ENCODE measurements around the gene NKX2-4. TPM values are rescaled to one million over a fixed set of nuclear protein-coding genes. Genes with fewer than 3 reads are reported as not detected.

Gene NKX2-4
- total and polyA plus RNA-seq, 2 of the 4 experiments (the other 2 are of a cell fraction), result not detected

DNA sequence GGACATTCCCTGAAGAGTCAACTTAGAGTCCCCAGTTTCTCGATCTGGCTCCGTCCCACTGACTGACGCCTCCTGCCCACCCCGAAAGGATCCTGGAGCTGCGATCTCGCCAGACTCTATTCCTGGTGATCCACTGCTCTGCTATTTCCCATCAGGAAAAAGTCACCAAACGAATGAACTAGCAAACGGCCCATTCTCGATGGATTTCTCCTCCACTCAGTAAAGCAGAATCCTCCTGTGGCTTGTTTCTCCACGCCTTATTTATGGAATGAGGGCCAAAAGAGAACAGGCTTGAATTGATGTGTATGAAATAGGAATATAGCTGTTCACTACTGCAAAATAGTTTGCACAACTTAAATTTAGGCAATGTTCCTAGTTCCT, 5.4 kb downstream of the NKX2-4 start:
- TF ChIP-seq, protein P1, sequence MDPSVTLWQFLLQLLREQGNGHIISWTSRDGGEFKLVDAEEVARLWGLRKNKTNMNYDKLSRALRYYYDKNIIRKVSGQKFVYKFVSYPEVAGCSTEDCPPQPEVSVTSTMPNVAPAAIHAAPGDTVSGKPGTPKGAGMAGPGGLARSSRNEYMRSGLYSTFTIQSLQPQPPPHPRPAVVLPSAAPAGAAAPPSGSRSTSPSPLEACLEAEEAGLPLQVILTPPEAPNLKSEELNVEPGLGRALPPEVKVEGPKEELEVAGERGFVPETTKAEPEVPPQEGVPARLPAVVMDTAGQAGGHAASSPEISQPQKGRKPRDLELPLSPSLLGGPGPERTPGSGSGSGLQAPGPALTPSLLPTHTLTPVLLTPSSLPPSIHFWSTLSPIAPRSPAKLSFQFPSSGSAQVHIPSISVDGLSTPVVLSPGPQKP (IDR thresholded peaks at IDR 0.05; ENCODE audit: borderline replicate concordance, low read depth, low read length), result no peak
- TF ChIP-seq BHLHE40 (IDR thresholded peaks at IDR 0.05; ENCODE audit: low read depth, low read length) (no peak), RCOR1 (IDR thresholded peaks at IDR 0.05; ENCODE audit: insufficient replicate concordance, low read length) (no peak), SMC3 (IDR thresholded peaks at IDR 0.05; ENCODE audit: low read depth, low read length) (no peak), MXI1 (IDR thresholded peaks at IDR 0.05; ENCODE audit: borderline replicate concordance, low read depth, low read length) (no peak), RFX5 (IDR thresholded peaks at IDR 0.05; ENCODE audit: low read depth, low read length) (no peak), MAFK (IDR thresholded peaks at IDR 0.05; ENCODE audit: low read depth, low read length) (no peak), MAZ (IDR thresholded peaks at IDR 0.05; ENCODE audit: borderline replicate concordance, low read depth, low read length) (no peak), CHD1 (IDR thresholded peaks at IDR 0.05; ENCODE audit: low read depth, low read length) (no peak)
- ChIA-PET CTCF (no interaction called here), POLR2A (ENCODE audit: unreplicated experiment) (no interaction called here)
- Histone ChIP-seq H3K4ac (ENCODE audit: low read depth, low read length) (no peak overlapping the region), H3K56ac (ENCODE audit: extremely low read depth, insufficient read depth, low read length) (no peak overlapping the region), H3K36me3 (ENCODE audit: control insufficient read depth, insufficient read depth, low read length) (peaks cover 2% of the 10 kb centered on the region; the same call in 1 of the 2 replicates), H3K4me1 (ENCODE audit: control insufficient read depth, insufficient read depth, low read length) (peaks cover 4% of the 10 kb centered on the region; the same call in 1 of the 2 replicates), H3K4me2 (ENCODE audit: low read depth, low read length) (no peak overlapping the region), H4K8ac (ENCODE audit: low read depth in 2 of 2, low read length in 2 of 2) (no peak overlapping the region), H3K4me3 (ENCODE audit: insufficient read depth, low read depth, low read length) (no peak overlapping the region), H3K9me1 (ENCODE audit: insufficient read depth, low read length) (no peaks in the 10 kb centered on the region), H2BK20ac (ENCODE audit: low read depth, low read length) (no peak overlapping the region), H2AK5ac (ENCODE audit: low read depth, low read length) (no peak overlapping the region), H2BK5ac (ENCODE audit: low read depth, low read length, poor library complexity, severe bottlenecking) (no peak overlapping the region), H4K91ac (ENCODE audit: insufficient read depth, low read depth, low read length) (no peak overlapping the region), H3K18ac (ENCODE audit: low read depth, low read length) (no peak overlapping the region), H2AK9ac (replicated peaks; ENCODE audit: low read depth, low read length, poor library complexity) (no peak overlapping the region), H2AFZ (replicated peaks; ENCODE audit: low read length, poor library complexity) (no peak overlapping the region), H2BK15ac (ENCODE audit: low read depth, low read length) (no peak overlapping the region), H4K20me1 (ENCODE audit: insufficient read depth, low read length) (no peaks in the 10 kb centered on the region), H3K27ac (ENCODE audit: insufficient read depth, low read length) (no peak overlapping the region), H3K14ac (replicated peaks; ENCODE audit: low read depth, low read length) (no peak overlapping the region), H3K27me3 (ENCODE audit: control insufficient read depth, insufficient read depth, low read length) (peaks cover 51% of the 10 kb centered on the region), H4K5ac (ENCODE audit: low read depth, low read length) (no peak overlapping the region), H3K23ac (ENCODE audit: low read depth, low read length) (peak overlapping the region; percentile 56; the same call in 1 of the 2 replicates), H3K9me3 (ENCODE audit: control insufficient read depth, insufficient read depth, low read length) (peaks cover 9% of the 10 kb centered on the region; the same call in 1 of the 2 replicates), H3K79me1 (ENCODE audit: low read depth in 1 of 2, low read length in 2 of 2) (no peaks in the 10 kb centered on the region), H3K9ac (ENCODE audit: low read depth, low read length) (no peak overlapping the region), H2BK120ac (ENCODE audit: low read depth, low read length) (no peak overlapping the region)
- in situ Hi-C loops (cut with MboI; ENCODE audit: low sequenced_read_pairs), result no loop called here
- 67% methylated on average over 5 of the region's 10 CpGs; no CpG with 5 or more reads in 1 of the 2 experiments for WGBS, 2 experiments (ENCODE audit: extremely low coverage in 2 of 2, insufficient read length in 1 of 2)
- dilution Hi-C loops (cut with HindIII; ENCODE audit: low sequenced_read_pairs, unreplicated experiment), result no loop called here
- DNase-seq (no peak), ATAC-seq (ENCODE audit: low read depth) (no peak)
- no TSS peak for BruUV-seq (replicated peaks)
- intact Hi-C loops (cut with micrococcal nuclease), result loop anchor here (10.0 kb wide), 1 partner anchor 157 kb away; no protein-coding TSS in a partner anchor

Measured in IMR-90 (cell line).